Ovary (tissue), 3 donors: ENCODE measurements around the gene CAMTA1.

Experiments used
- EP300 ChIP-seq: sonication (generic); formaldehyde crosslinking; IDR thresholded peaks from one replicate; pipeline ENCODE4 v1.6.1; 2017; ENCODE audit warnings: antibody characterized with exemption
- TF ChIP-seq, protein P1 (sequence below), 3 donors: fragments of 450-650 bp in 2 of 3; fragments of 200-600 bp in 1 of 3; IDR thresholded peaks; one replicate each; pipeline versions ENCODE4 v1.5.1 to v1.8.0; 2016 to 2022; ENCODE audit warnings: antibody characterized with exemption in 3 of 3, mild to moderate bottlenecking in 1 of 3
- donor health status: DM: no; HTN: no; CAD: no.

DNA sequence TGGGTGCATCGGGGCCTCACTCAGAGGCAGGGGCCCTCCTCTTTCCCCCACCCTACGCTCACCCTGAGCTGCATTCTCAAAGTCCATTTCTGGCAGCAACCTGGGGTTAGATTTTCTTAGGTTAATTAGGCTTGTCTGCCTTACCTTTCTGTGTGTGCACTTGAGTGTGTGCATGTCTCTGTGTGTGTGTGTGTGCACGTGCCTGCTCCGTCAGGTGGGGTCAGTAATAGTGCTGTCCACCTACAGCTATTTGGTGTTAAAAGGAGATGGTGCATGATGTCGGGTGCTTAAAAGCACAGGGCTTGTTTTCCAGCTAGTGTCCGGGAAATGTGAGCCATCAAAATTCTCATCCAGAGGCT, 257.9 kb downstream of the CAMTA1 start:
- TF ChIP-seq, protein P1, sequence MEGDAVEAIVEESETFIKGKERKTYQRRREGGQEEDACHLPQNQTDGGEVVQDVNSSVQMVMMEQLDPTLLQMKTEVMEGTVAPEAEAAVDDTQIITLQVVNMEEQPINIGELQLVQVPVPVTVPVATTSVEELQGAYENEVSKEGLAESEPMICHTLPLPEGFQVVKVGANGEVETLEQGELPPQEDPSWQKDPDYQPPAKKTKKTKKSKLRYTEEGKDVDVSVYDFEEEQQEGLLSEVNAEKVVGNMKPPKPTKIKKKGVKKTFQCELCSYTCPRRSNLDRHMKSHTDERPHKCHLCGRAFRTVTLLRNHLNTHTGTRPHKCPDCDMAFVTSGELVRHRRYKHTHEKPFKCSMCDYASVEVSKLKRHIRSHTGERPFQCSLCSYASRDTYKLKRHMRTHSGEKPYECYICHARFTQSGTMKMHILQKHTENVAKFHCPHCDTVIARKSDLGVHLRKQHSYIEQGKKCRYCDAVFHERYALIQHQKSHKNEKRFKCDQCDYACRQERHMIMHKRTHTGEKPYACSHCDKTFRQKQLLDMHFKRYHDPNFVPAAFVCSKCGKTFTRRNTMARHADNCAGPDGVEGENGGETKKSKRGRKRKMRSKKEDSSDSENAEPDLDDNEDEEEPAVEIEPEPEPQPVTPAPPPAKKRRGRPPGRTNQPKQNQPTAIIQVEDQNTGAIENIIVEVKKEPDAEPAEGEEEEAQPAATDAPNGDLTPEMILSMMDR (IDR thresholded peaks at IDR 0.05): no peak
- no peak for TF ChIP-seq EP300
